Prostate gland (tissue), 2 donors: ENCODE data around the gene CSK.

Experiments used
- CTCF ChIP-seq, 4 experiments: fragments of 200-600 bp in 2 of 4; fragments of 450-650 bp in 2 of 4; sonication (generic) in 2 of 4; IDR thresholded peaks; 1 replicate in 3 of 4; 2 replicates in 1 of 4; pipeline ENCODE4 v1.5.1; 2016 to 2019; ENCODE audit warnings: antibody characterized with exemption in 4 of 4, mild to moderate bottlenecking in 2 of 4, moderate library complexity in 2 of 4
- POLR2A ChIP-seq: fragments of 450-650 bp; IDR thresholded peaks from one replicate; pipeline ENCODE4 v1.6.1; 2016; ENCODE audit warnings: antibody characterized with exemption, mild to moderate bottlenecking
- POLR2AphosphoS5 ChIP-seq: sonication (generic); formaldehyde crosslinking; IDR thresholded peaks from one replicate; pipeline ENCODE4 v1.6.1; 2017; ENCODE audit warnings: antibody characterized with exemption

- TF ChIP-seq POLR2A (no peak), CTCF (IDR thresholded peaks at IDR 0.05) (no peak), POLR2AphosphoS5 (no peak)
Measured at GRCh38 chr15:74827614-74828013, 45.7 kb downstream of the CSK start.
